Lower leg skin (tissue), 3 donors: ENCODE results near the gene TMEM132D.

Source experiments
- POLR2A ChIP-seq, 2 donors: fragments of 450-650 bp; IDR thresholded peaks; one replicate each; pipeline ENCODE4 v1.6.1; 2016 to 2017; ENCODE audit warnings: antibody characterized with exemption in 2 of 2, mild to moderate bottlenecking in 1 of 2, moderate library complexity in 1 of 2
- TF ChIP-seq, protein P1 (sequence below), 3 donors: fragments of 450-650 bp; IDR thresholded peaks; one replicate each; pipeline ENCODE4 v1.5.1; 2016; ENCODE audit warnings: antibody characterized with exemption in 3 of 3, mild to moderate bottlenecking in 3 of 3, moderate library complexity in 2 of 3

GRCh38 chr12:129215556-129215955, 688.3 kb downstream of the TMEM132D start:
- TF ChIP-seq, protein P1, sequence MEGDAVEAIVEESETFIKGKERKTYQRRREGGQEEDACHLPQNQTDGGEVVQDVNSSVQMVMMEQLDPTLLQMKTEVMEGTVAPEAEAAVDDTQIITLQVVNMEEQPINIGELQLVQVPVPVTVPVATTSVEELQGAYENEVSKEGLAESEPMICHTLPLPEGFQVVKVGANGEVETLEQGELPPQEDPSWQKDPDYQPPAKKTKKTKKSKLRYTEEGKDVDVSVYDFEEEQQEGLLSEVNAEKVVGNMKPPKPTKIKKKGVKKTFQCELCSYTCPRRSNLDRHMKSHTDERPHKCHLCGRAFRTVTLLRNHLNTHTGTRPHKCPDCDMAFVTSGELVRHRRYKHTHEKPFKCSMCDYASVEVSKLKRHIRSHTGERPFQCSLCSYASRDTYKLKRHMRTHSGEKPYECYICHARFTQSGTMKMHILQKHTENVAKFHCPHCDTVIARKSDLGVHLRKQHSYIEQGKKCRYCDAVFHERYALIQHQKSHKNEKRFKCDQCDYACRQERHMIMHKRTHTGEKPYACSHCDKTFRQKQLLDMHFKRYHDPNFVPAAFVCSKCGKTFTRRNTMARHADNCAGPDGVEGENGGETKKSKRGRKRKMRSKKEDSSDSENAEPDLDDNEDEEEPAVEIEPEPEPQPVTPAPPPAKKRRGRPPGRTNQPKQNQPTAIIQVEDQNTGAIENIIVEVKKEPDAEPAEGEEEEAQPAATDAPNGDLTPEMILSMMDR (IDR thresholded peaks at IDR 0.05) = no peak
- TF ChIP-seq POLR2A (IDR thresholded peaks at IDR 0.05) = no peak
